K562 (cell line): ENCODE data around the gene ZNF440. TPM values are rescaled to one million over a fixed set of nuclear protein-coding genes. Genes with fewer than 3 reads are reported as not detected.

Source experiments
- COPS2 ChIP-seq: fragments of 450-650 bp; conservative IDR thresholded peaks from 2 replicates; pipeline ENCODE4 v1.6.1; 2016; ENCODE audit warnings: mild to moderate bottlenecking, moderate library complexity
- FOS ChIP-seq: IDR thresholded peaks from 3 replicates; pipeline ENCODE4 v1.6.1; 2011; ENCODE audit not compliant: insufficient read length; ENCODE audit errors: extremely low read depth
- GABPB2 ChIP-seq: fragments of 250-450 bp; sonication (Bioruptor Pico); conservative IDR thresholded peaks from 2 replicates; pipeline ENCODE4 v1.5.1; 2021; ENCODE audit warnings: mild to moderate bottlenecking
- HEY1 ChIP-seq: fragments of 250-450 bp; sonication (Bioruptor Pico); IDR thresholded peaks from 2 replicates; pipeline ENCODE4 v1.5.0; 2020; ENCODE audit warnings: mild to moderate bottlenecking, moderate library complexity, borderline replicate concordance
- JUN ChIP-seq, 2 experiments: sonication (generic) in 1 of 2; formaldehyde crosslinking in 1 of 2; IDR thresholded peaks; 2 replicates each; pipeline versions ENCODE4 v1.6.1 to v1.8.0; 2012 to 2022; ENCODE audit warnings: borderline replicate concordance in 2 of 2, mild to moderate bottlenecking in 2 of 2, improper control_type of control experiment in 1 of 2, low read depth in 1 of 2, low read length in 1 of 2, missing genetic modification reagents in 1 of 2
- POU5F1 ChIP-seq: fragments of 150-350 bp; IDR thresholded peaks from 2 replicates; pipeline ENCODE4 v1.6.1; 2014; ENCODE audit warnings: borderline replicate concordance, low read length, low read depth, mild to moderate bottlenecking; ENCODE audit not compliant: partially characterized antibody
- RBM39 ChIP-seq: fragments of 200-400 bp; formaldehyde crosslinking; optimal IDR thresholded peaks from 2 replicates; pipeline ENCODE3; 2018; ENCODE audit warnings: low read depth, low read length
- SMAD3 ChIP-seq: fragments of 450-650 bp; formaldehyde crosslinking; conservative IDR thresholded peaks from 2 replicates; pipeline ENCODE4 v1.4.0; 2020; ENCODE audit warnings: mild to moderate bottlenecking
- SMARCC2 ChIP-seq: fragments of 450-650 bp; IDR thresholded peaks from 2 replicates; pipeline ENCODE4 v1.6.1; 2017; ENCODE audit warnings: antibody characterized with exemption, moderate library complexity, mild to moderate bottlenecking, low read depth
- SOX6 ChIP-seq: fragments of 450-650 bp; IDR thresholded peaks from 2 replicates; pipeline ENCODE4 v1.6.1; 2014; ENCODE audit warnings: mild to moderate bottlenecking
- STAG1 ChIP-seq: sonication (generic); formaldehyde crosslinking; IDR thresholded peaks from 2 replicates; pipeline ENCODE4 v1.5.0; 2020; ENCODE audit warnings: missing genetic modification reagents, borderline replicate concordance
- XRCC5 ChIP-seq: fragments of 200-400 bp; formaldehyde crosslinking; IDR thresholded peaks from 2 replicates; pipeline ENCODE4 v1.6.1; 2017; ENCODE audit warnings: low read depth, mild to moderate bottlenecking, low read length
- ZEB2 ChIP-seq: fragments of 450-650 bp; IDR thresholded peaks from 2 replicates; pipeline ENCODE4 v1.6.1; 2016
- ZNF140 ChIP-seq: fragments of 250-450 bp; sonication (Bioruptor Pico); IDR thresholded peaks from 2 replicates; pipeline ENCODE4 v1.8.0; 2021; ENCODE audit warnings: moderate library complexity, mild to moderate bottlenecking, inconsistent platforms
- polyA plus RNA-seq, 8 experiments: library from polyadenylated mRNA; depleted of rRNA in 4 of 8; stranded (reverse) in 5 of 8; unstranded in 3 of 8; fragments of >200 nt; fragmentation: Nextera tagmentation in 2 of 8; fragmentation: Illumina TruSeq in 1 of 8; extraction: Ambion mirVana in 2 of 8; extraction: Trizol in 1 of 8; gene quantifications; 2 replicates each; pipeline versions ENCODE4 v1.2.1 to v1.2.3, GENCODE V29; 2011 to 2014; ENCODE audit warnings: inconsistent platforms in 1 of 8, missing spikeins in 1 of 8
- total RNA-seq, 7 experiments: library from RNA; depleted of rRNA in 6 of 7; stranded (reverse); fragments of >200 nt in 6 of 7; fragmentation: Illumina TruSeq in 2 of 7; extraction: Trizol in 2 of 7; gene quantifications; 2 replicates each; pipeline versions ENCODE4 v1.2.1 to v1.2.3, GENCODE V29; 2011 to 2021; ENCODE audit warnings: low replicate concordance in 1 of 7
- TF ChIP-seq, protein P1 (sequence below): sonication (generic); formaldehyde crosslinking; IDR thresholded peaks from 2 replicates; pipeline ENCODE4 v1.4.0; 2020; ENCODE audit warnings: mild to moderate bottlenecking, missing genetic modification reagents
- TF ChIP-seq, protein P2 (sequence below): IDR thresholded peaks from 2 replicates; pipeline ENCODE4 v1.6.1; 2011; ENCODE audit warnings: borderline replicate concordance, low read depth, mild to moderate bottlenecking, moderate library complexity, low read length; ENCODE audit not compliant: insufficient read depth, poor library complexity, severe bottlenecking
- TF ChIP-seq, protein P3 (sequence below), 2 experiments: IDR thresholded peaks; 2 replicates each; pipeline ENCODE4 v1.6.1; 2011; ENCODE audit warnings: borderline replicate concordance in 1 of 2, control low read depth in 1 of 2, low read depth in 1 of 2, low read length in 1 of 2, mild to moderate bottlenecking in 1 of 2, mixed read lengths in 1 of 2, moderate library complexity in 1 of 2; ENCODE audit not compliant: insufficient read depth in 1 of 2, insufficient read length in 1 of 2, poor library complexity in 1 of 2, severe bottlenecking in 1 of 2; ENCODE audit errors: extremely low read depth in 1 of 2
- TF ChIP-seq, protein P4 (sequence below): conservative IDR thresholded peaks from 2 replicates; pipeline ENCODE4 v1.6.1; 2011; ENCODE audit warnings: low read depth, mild to moderate bottlenecking, low read length; ENCODE audit not compliant: control insufficient read depth
- TF ChIP-seq, protein P5 (sequence below): fragments of 450-650 bp; IDR thresholded peaks from 2 replicates; pipeline ENCODE4 v1.6.1; 2018; ENCODE audit warnings: mild to moderate bottlenecking, low read depth; ENCODE audit not compliant: partially characterized antibody

ZNF440 gene
- total and polyA plus RNA-seq, 9 of the 15 experiments (the other 6 are each of a cell fraction or from before 2014, with no cell fraction given): 5.9 to 32.6 (median 13.4) TPM

DNA sequence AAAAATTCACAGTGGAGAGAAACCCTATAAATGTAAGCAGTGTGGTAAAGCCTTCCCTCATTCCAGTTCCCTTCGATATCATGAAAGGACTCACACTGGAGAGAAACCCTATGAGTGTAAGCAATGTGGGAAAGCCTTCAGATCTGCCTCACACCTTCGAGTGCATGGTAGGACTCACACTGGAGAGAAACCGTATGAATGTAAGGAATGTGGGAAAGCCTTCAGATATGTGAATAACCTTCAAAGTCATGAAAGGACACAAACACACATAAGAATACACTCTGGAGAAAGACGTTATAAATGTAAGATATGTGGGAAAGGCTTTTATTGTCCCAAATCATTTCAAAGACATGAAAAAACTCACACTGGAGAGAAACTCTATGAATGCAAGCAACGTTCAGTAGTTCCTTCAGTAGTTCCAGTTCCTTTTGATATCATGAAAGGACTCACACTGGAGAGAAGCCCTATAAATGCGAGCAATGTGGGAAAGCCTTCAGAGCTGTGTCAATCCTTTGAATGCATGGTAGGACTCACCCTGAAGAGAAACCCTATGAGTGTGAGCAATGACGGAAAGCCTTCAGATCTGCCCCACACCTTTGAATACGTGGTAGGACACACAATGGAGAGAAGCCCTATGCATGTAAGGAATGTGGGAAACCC, 18.3 kb downstream of the ZNF440 start (continued):
- TF ChIP-seq ZNF140 (no peak), COPS2 (no peak), FOS (no peak), RBM39 (no peak), XRCC5 (no peak), STAG1 (CRISPR knock-in tag) (no peak), SOX6 (peak; percentile 48), SMAD3 (no peak), SMARCC2 (no peak), ZEB2 (peak; percentile 86), HEY1 (CRISPR knock-in tag) (no peak), JUN (IDR thresholded peaks at IDR 0.05; ENCODE audit: borderline replicate concordance, low read depth, low read length) (0 out of 2 replicates have a peak, but pooled peaks have one; percentile 31), JUN (CRISPR knock-in tag; IDR thresholded peaks at IDR 0.05; ENCODE audit: borderline replicate concordance) (no peak), GABPB2 (CRISPR knock-in tag) (no peak), POU5F1 (no peak)
- TF ChIP-seq, protein P1, sequence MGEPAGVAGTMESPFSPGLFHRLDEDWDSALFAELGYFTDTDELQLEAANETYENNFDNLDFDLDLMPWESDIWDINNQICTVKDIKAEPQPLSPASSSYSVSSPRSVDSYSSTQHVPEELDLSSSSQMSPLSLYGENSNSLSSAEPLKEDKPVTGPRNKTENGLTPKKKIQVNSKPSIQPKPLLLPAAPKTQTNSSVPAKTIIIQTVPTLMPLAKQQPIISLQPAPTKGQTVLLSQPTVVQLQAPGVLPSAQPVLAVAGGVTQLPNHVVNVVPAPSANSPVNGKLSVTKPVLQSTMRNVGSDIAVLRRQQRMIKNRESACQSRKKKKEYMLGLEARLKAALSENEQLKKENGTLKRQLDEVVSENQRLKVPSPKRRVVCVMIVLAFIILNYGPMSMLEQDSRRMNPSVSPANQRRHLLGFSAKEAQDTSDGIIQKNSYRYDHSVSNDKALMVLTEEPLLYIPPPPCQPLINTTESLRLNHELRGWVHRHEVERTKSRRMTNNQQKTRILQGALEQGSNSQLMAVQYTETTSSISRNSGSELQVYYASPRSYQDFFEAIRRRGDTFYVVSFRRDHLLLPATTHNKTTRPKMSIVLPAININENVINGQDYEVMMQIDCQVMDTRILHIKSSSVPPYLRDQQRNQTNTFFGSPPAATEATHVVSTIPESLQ (CRISPR knock-in tag): no peak
- TF ChIP-seq, protein P2, sequence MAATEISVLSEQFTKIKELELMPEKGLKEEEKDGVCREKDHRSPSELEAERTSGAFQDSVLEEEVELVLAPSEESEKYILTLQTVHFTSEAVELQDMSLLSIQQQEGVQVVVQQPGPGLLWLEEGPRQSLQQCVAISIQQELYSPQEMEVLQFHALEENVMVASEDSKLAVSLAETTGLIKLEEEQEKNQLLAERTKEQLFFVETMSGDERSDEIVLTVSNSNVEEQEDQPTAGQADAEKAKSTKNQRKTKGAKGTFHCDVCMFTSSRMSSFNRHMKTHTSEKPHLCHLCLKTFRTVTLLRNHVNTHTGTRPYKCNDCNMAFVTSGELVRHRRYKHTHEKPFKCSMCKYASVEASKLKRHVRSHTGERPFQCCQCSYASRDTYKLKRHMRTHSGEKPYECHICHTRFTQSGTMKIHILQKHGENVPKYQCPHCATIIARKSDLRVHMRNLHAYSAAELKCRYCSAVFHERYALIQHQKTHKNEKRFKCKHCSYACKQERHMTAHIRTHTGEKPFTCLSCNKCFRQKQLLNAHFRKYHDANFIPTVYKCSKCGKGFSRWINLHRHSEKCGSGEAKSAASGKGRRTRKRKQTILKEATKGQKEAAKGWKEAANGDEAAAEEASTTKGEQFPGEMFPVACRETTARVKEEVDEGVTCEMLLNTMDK: no peak
- TF ChIP-seq, protein P3, sequence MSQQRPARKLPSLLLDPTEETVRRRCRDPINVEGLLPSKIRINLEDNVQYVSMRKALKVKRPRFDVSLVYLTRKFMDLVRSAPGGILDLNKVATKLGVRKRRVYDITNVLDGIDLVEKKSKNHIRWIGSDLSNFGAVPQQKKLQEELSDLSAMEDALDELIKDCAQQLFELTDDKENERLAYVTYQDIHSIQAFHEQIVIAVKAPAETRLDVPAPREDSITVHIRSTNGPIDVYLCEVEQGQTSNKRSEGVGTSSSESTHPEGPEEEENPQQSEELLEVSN (IDR thresholded peaks at IDR 0.05; ENCODE audit: borderline replicate concordance in 1 of 2, extremely low read depth in 1 of 2, insufficient read depth in 1 of 2, insufficient read length in 1 of 2, low read depth in 1 of 2, low read length in 1 of 2, poor library complexity in 1 of 2, severe bottlenecking in 1 of 2): no peak
- TF ChIP-seq, protein P4, sequence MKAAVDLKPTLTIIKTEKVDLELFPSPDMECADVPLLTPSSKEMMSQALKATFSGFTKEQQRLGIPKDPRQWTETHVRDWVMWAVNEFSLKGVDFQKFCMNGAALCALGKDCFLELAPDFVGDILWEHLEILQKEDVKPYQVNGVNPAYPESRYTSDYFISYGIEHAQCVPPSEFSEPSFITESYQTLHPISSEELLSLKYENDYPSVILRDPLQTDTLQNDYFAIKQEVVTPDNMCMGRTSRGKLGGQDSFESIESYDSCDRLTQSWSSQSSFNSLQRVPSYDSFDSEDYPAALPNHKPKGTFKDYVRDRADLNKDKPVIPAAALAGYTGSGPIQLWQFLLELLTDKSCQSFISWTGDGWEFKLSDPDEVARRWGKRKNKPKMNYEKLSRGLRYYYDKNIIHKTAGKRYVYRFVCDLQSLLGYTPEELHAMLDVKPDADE: no peak
- TF ChIP-seq, protein P5, sequence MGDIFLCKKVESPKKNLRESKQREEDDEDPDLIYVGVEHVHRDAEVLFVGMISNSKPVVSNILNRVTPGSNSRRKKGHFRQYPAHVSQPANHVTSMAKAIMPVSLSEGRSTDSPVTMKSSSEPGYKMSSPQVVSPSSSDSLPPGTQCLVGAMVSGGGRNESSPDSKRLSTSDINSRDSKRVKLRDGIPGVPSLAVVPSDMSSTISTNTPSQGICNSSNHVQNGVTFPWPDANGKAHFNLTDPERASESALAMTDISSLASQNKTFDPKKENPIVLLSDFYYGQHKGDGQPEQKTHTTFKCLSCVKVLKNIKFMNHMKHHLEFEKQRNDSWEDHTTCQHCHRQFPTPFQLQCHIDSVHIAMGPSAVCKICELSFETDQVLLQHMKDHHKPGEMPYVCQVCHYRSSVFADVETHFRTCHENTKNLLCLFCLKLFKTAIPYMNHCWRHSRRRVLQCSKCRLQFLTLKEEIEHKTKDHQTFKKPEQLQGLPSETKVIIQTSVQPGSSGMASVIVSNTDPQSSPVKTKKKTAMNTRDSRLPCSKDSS: peak; percentile 91
